ENCODE data around the gene COX10.
"Not testable (repeated sequence)": the region's sequence is repeated elsewhere in the genome, so short reads cannot be mapped to it uniquely, and the experiment has no call there.

The COX10 gene

GRCh38 chr17:14069251-14070021 lies at the start of gene COX10:
COX10 (plus strand) TSS chr17:14069504; CDS start chr17:14069606, 102 bp downstream.
- peak; percentile 96 for DNase-seq (ENCODE audit: low spot score)

GRCh38 chr17:14021651-14022294 lies 47.5 kb upstream of the COX10 start:
- DNase-seq (ENCODE audit: low spot score), result not testable (repeated sequence)

- DNase-seq (ENCODE audit: low spot score), result not testable (repeated sequence)
Measured at GRCh38 chr17:14029755-14030154, 39.5 kb upstream of the COX10 start.

- no peak for DNase-seq (ENCODE audit: low spot score)
Measured at GRCh38 chr17:14032234-14032633, 37.1 kb upstream of the COX10 start.

- DNase-seq (ENCODE audit: low spot score), result no peak
Measured at GRCh38 chr17:14033166-14033565, 36.1 kb upstream of the COX10 start.

GRCh38 chr17:14037453-14037852 lies 31.9 kb upstream of the COX10 start:
- no peak for DNase-seq (ENCODE audit: low spot score)

GRCh38 chr17:14038206-14038605 lies 31.1 kb upstream of the COX10 start:
- no peak for DNase-seq (ENCODE audit: low spot score)

- DNase-seq (ENCODE audit: low spot score), result no peak
Measured at GRCh38 chr17:14042411-14042810, 26.9 kb upstream of the COX10 start.

GRCh38 chr17:14044702-14045101 lies 24.6 kb upstream of the COX10 start:
- no peak for DNase-seq (ENCODE audit: low spot score)

GRCh38 chr17:14046978-14047377 lies 22.3 kb upstream of the COX10 start:
- no peak for DNase-seq (ENCODE audit: low spot score)

- no peak for DNase-seq (ENCODE audit: low spot score)
Measured at GRCh38 chr17:14047591-14047990, 21.7 kb upstream of the COX10 start.

- DNase-seq (ENCODE audit: low spot score), result no peak
Measured at GRCh38 chr17:14048169-14048568, 21.1 kb upstream of the COX10 start.

GRCh38 chr17:14050616-14051015 lies 18.7 kb upstream of the COX10 start:
- DNase-seq (ENCODE audit: low spot score), result no peak

- DNase-seq (ENCODE audit: low spot score), result no peak
Measured at GRCh38 chr17:14051692-14052091, 17.6 kb upstream of the COX10 start.

- DNase-seq (ENCODE audit: low spot score), result no peak
Measured at GRCh38 chr17:14052886-14053615, 16.3 kb upstream of the COX10 start.

- DNase-seq (ENCODE audit: low spot score), result no peak
Measured at GRCh38 chr17:14057591-14057990, 11.7 kb upstream of the COX10 start.

GRCh38 chr17:14058051-14058450 lies 11.3 kb upstream of the COX10 start:
- DNase-seq (ENCODE audit: low spot score), result no peak

GRCh38 chr17:14060706-14061105 lies 8.6 kb upstream of the COX10 start:
- no peak for DNase-seq (ENCODE audit: low spot score)

GRCh38 chr17:14061666-14062560 lies 7.4 kb upstream of the COX10 start:
- DNase-seq (ENCODE audit: low spot score), result no peak

GRCh38 chr17:14067347-14067746 lies 2.0 kb upstream of the COX10 start:
- DNase-seq (ENCODE audit: low spot score), result no peak

GRCh38 chr17:14068542-14069250 lies 608 bp upstream of the COX10 start:
- DNase-seq (ENCODE audit: low spot score), result no peak
